GM13977 (cell line): ENCODE results near the gene MAML3.

Source experiments
- DNase-seq: peaks from one replicate; pipeline ENCODE4 v3.0.0; 2012; ENCODE audit warnings: low spot score
- CTCF ChIP-seq: IDR thresholded peaks from 2 replicates; pipeline ENCODE4 v1.5.1; 2012; ENCODE audit warnings: mild to moderate bottlenecking, control low read depth; ENCODE audit not compliant: insufficient read depth; ENCODE audit errors: extremely low read depth, missing control alignments
- in situ Hi-C: fragments of 300-500 bp; cut with MboI; formaldehyde crosslinking; loops from one replicate; pipeline ENCODE4 v1.12.0; 2022; ENCODE audit warnings: low sequenced_read_pairs, low pct_unique_long_range_greater_than_20kb, mixed read lengths, inconsistent platforms; ENCODE audit not compliant: unreplicated experiment

MAML3 gene

GRCh38 chr4:139819082-139819481 lies 334.9 kb downstream of the MAML3 start:
- DNase-seq, result no peak
- in situ Hi-C loops, result no loop called here
- TF ChIP-seq CTCF, result no peak

- TF ChIP-seq CTCF, result no peak
- DNase-seq, result no peak
- in situ Hi-C loops, result no loop called here
These were observed 336.1 kb downstream of the MAML3 start for GRCh38 chr4:139817657-139818452.

GRCh38 chr4:139816856-139817255 lies 337.1 kb downstream of the MAML3 start:
- in situ Hi-C loops, result no loop called here
- DNase-seq, result no peak
- no peak for TF ChIP-seq CTCF

DNA sequence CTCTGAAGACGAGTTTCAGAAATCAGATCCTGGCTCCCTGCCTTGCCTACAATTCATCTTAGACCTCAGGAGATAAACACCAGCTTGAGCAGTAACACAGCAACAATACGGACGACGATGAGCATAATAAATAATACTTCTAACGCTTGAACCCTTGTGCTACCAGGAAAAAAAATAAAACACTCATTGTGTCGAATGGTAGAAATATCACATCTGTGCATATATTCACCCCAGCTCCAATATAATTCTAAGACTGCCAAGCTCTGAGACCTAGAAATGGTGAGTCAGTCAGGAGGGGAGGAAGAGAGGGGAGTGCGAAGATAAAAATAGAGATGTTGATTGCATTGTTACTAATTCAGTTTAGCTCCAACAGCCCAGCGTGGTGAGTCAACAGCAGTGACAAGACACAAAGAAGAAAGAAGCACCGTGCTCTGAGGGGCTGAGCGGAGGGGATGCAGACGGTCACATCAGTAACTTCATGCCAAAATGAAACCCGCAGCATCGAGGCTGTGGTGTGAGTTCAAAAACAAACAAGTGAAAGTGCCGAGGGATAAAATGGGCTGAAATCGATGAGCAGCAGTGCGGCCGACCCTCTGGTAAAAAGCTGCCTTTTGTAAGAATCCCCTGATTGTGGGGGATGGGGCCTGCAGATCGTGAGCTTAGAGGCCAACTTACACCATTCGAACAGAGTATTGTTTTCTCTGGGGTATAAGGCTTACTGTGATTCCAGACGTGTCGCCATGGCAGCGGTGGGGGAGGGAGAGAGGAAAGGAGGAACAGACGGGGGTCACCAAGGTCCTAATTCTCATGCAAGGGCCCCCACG lies 338.0 kb downstream of the MAML3 start:
- TF ChIP-seq CTCF, result no peak
- no peak for DNase-seq
- in situ Hi-C loops, result no loop called here

DNA sequence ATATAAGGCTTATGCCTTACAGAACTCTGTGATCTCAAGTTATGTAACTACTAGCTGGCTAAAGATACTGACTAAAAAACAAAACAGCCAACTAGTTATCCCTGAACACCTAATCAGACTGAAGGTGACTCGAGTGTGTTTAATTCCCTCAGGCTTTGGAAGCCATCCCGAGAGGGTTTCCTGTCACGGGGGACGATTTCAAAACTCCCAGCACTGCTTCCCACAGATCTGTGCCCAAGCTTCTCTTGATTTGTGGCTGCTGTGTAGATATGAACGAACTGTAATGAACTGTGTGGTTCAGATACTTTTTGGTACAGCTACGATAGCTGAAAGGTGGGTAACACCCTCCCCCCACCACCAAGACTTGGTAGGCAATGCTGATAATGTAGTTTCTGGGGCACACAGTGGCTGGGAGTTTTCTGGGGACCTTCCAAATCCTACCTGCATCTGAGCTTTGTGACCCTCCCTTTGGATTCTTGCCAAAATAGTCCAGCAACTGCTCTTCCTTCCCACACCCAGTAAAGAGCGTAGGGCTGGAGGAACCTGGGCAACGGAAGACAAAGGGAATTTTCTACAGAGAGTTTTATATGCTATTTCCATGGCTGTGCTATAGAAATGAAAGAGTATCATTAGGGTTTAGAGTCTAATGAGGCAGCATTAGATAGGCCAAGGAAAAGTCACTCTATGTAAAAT lies 339.5 kb downstream of the MAML3 start:
- in situ Hi-C loops, result no loop called here
- DNase-seq, result no peak
- no peak for TF ChIP-seq CTCF

GRCh38 chr4:139813881-139814280 lies 340.1 kb downstream of the MAML3 start:
- no peak for TF ChIP-seq CTCF
- in situ Hi-C loops, result no loop called here
- DNase-seq, result no peak
